ENCODE data around the gene GPR15LG. TPM values are rescaled to one million over a fixed set of nuclear protein-coding genes. Genes with fewer than 3 reads are reported as not detected.

GPR15LG gene
- total RNA-seq, 4 donors from 2014 or later = 132 to 352 (median 320) TPM

DNA sequence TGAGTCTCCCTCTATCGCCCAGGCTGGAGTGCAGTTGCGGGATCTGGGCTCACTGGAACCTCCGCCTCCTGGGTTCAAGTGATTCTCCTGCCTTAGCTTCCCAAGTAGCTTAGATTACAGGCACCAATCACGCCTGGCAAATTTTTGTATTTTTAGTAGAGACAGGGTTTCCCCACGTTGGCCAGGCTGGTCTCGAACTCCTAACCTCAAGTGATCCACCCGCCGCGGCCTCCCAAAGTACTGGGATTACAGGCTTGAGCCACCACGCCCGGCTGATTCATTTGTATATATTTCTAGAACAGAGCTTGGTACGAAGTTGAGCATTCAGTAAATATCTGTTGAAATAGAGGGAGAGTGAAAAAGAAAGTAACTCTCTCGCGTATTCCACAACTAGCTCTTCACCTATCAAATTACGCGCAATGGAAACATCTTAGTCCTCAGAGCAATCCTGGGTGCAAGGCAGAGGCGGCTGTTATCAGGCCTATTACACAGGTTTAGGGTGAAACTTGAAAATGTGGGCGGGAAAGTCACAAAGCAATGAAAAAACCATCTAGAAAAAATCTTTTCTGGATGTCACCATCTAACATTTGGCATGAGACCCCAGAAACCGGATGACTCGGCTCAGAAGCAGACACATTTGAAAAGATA lies 35.0 kb upstream of the GPR15LG start:
- Histone ChIP-seq H3K9me3 (no peaks in the 10 kb centered on the region), H3K27me3 (no peaks in the 10 kb centered on the region), H3K4me1 (peaks cover 11 to 34% (median 13%) of the 10 kb centered on the region in 3 donors), H3K4me3 (peak overlapping the region; percentile 86 to 99 (median 98)), H3K27ac (peak overlapping the region; percentile 97 to 100 (median 98)), H3K36me3 (peaks cover 0 to 25% (median 9%) of the 10 kb centered on the region in 3 donors)
- WGBS, 2 donors = 45 to 52% methylated on average over 14 to 20 of the region's 20 CpGs
- DNase-seq = no peak
- intact Hi-C loops (cut with DNase I) = no loop called here
- TF ChIP-seq, protein P1, sequence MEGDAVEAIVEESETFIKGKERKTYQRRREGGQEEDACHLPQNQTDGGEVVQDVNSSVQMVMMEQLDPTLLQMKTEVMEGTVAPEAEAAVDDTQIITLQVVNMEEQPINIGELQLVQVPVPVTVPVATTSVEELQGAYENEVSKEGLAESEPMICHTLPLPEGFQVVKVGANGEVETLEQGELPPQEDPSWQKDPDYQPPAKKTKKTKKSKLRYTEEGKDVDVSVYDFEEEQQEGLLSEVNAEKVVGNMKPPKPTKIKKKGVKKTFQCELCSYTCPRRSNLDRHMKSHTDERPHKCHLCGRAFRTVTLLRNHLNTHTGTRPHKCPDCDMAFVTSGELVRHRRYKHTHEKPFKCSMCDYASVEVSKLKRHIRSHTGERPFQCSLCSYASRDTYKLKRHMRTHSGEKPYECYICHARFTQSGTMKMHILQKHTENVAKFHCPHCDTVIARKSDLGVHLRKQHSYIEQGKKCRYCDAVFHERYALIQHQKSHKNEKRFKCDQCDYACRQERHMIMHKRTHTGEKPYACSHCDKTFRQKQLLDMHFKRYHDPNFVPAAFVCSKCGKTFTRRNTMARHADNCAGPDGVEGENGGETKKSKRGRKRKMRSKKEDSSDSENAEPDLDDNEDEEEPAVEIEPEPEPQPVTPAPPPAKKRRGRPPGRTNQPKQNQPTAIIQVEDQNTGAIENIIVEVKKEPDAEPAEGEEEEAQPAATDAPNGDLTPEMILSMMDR (IDR thresholded peaks at IDR 0.05) = no peak
- TF ChIP-seq POLR2A (IDR thresholded peaks at IDR 0.05) = no peak

DNA sequence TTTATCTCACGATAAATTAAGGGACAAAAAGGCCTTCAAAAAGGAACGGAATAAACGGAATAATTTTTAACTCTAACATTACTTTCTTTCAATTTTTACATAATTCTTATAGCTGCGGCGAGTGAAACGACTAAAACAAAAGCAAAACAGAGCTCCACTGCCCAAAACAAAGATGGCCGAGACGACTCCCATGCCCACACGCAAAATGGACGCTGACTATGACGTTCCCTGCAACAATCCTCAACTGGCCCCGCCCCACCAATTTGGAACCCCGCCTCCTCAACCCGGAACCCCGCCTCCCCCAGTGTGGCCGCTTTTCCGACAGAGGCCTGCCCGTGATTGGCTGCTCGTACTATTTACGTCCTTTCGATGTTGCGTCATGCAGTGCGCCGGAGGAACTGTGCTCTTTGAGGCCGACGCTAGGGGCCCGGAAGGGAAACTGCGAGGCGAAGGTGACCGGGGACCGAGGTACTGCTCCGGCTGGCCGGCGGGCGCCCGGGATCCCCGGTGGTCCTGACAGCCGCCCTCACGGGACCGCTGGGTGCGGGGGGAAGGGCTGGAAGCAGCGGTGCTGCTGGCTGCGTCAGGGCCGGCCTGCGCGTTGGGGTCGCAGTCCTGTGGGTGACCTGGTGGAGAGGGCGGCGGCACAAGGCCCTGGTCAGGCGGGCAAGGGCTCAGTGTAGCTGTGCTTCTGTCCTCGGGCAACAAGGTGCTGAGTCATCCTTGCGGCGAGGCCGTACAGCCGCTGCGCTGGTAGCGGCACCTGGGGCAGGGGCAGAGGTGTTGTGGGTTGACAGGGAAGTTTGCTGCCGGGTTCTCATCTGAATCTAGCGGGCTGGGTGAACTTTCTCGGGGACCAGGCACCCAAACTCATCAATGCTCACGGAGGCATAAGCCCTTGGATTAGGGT lies 34.2 kb upstream of the GPR15LG start, which contains the start of gene GHITM:
Gene GHITM (plus strand): TSS at position 384 of the 910 bp plus-strand sequence. CDS start 1,992 bp downstream, outside the sequence.
- Histone ChIP-seq H3K4me1 (peaks cover 11 to 34% (median 13%) of the 10 kb centered on the region in 3 donors), H3K4me3 (peak within 1 kb of the TSS; percentile 86 to 99 (median 98)), H3K36me3 (peaks cover 0 to 33% (median 16%) of the 10 kb centered on the region in 3 donors), H3K9me3 (no peaks in the 10 kb centered on the region), H3K27me3 (no peaks in the 10 kb centered on the region), H3K27ac (peak within 1 kb of the TSS; percentile 97 to 100 (median 98))
- 0% methylated on average over 18 to 22 of the region's 61 CpGs for WGBS, 2 donors
- intact Hi-C loops (cut with DNase I) = no loop called here
- peak; percentile 96 for DNase-seq
- TF ChIP-seq, protein P1 (IDR thresholded peaks at IDR 0.05) = peak in 5 of 6 experiments; percentile 20 to 67 (median 62)
- TF ChIP-seq POLR2A (IDR thresholded peaks at IDR 0.05) = peak in 3 of 4 donors; percentile 90 to 94 (median 93)

DNA sequence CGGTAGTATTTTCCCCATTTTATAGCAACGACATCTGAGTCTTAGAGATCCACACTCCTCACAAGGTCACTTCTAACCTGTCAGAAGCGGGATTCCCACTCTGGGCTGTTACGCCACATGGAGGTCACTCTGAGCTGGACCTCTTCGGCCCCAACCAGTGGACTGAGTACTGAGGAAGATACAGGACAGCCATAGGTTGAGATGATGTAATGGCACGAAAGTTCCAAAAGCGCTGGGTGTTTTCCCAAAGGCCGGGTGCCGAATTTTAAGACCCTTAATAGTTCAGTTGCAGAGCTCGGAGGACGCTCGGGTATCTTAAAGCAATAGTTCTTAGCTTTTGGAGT lies 33.6 kb upstream of the GPR15LG start:
- no peaks in the 10 kb centered on the region for H3K9me3 ChIP-seq
- intact Hi-C loops (cut with DNase I) = no loop called here
- DNase-seq = no peak
- H3K4me1 ChIP-seq = peaks cover 11 to 34% (median 13%) of the 10 kb centered on the region in 3 donors
- H3K27me3 ChIP-seq = no peaks in the 10 kb centered on the region
- H3K4me3 ChIP-seq = peak overlapping the region; percentile 86 to 99 (median 98)
- 6 to 7% methylated on average over 9 of the region's 12 CpGs for WGBS, 2 donors
- peaks cover 0 to 39% (median 22%) of the 10 kb centered on the region in 3 donors for H3K36me3 ChIP-seq
- H3K27ac ChIP-seq = peak overlapping the region; percentile 97 to 100 (median 98)
- TF ChIP-seq, protein P1 (IDR thresholded peaks at IDR 0.05) = no peak
- TF ChIP-seq POLR2A (IDR thresholded peaks at IDR 0.05) = no peak

DNA sequence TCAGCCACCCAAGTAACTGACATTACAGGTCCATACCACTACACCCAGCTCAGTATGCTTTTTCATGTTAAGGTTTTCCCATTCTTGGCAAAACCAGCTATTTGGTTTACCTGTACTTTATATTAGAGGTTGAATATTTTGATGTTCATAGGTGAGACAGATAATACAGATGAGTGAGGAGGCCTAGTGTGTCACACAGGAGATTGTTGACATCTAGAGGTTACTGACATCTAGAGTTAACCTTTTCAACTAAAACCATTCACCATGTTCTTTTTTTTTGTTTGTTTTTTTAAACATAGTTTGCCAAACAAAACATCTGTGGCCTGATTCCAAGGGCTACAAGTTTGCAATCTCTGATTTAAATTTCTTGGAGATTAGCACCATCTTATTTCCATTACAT lies 26.3 kb upstream of the GPR15LG start:
- TF ChIP-seq POLR2A (IDR thresholded peaks at IDR 0.05) = no peak
- TF ChIP-seq, protein P1 (IDR thresholded peaks at IDR 0.05) = no peak
- no peak for DNase-seq
- no peaks in the 10 kb centered on the region for H3K9me3 ChIP-seq
- H3K36me3 ChIP-seq = peaks cover 0 to 100% (median 58%) of the 10 kb centered on the region in 3 donors
- H3K27ac ChIP-seq = no peak overlapping the region
- H3K27me3 ChIP-seq = no peaks in the 10 kb centered on the region
- H3K4me3 ChIP-seq = no peak overlapping the region
- intact Hi-C loops (cut with DNase I) = loop anchor here (5.0 kb wide), 1 partner anchor 60 kb away; no protein-coding TSS in a partner anchor
- peaks cover 0 to 8% (median 0%) of the 10 kb centered on the region in 3 donors for H3K4me1 ChIP-seq
